Neural cell (in vitro differentiated cells): ENCODE measurements around the gene SNRNP35.

Source experiments
- EZH2 ChIP-seq: fragments of 200-600, 300-800 bp; shearing (Covaris generic), sonication (generic); IDR thresholded peaks from 2 replicates; pipeline ENCODE4 v1.6.1; 2014; ENCODE audit warnings: antibody characterized with exemption, low read length, borderline replicate concordance, mild to moderate bottlenecking; ENCODE audit not compliant: insufficient read depth, poor library complexity, severe bottlenecking
- TAF1 ChIP-seq: IDR thresholded peaks from 2 replicates; pipeline ENCODE4 v1.6.1; 2012; ENCODE audit warnings: low read depth

DNA sequence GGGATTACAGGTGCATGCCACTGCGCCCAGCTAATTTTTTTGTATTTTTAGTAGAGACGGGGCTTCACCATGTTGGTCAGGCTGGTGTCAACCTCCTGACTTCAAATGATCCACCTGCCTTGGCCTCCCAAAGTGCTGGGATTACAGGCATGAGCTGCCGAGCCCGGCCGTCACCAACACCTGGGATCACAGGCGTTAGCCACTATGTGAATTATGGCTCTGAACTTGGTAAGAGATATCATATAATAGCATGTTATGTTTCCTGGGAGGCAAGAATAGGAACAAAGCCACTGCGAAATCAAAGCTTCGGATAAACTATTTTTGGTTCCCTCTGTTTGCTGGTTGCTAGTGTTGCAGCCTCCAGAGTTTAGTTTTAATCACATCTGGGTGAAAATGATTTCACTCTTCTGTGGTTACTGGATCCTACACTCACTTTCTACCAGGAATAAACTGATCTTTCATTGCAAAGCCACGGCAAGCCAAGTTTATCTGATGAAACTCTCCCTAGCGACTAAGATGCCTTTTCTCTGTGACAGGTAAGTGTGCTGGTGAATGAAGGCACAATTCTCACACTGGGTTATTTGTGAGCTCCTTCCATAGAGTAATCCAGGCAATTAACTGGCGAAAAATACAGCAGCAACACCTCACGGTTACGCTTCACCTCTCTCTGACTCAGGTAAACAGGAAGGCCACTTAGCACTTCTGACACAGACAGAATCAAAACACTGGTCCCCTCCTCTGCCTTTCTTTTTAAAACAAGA lies 16.7 kb downstream of the SNRNP35 start:
- no peak for TF ChIP-seq EZH2
- no peak for TF ChIP-seq TAF1
